HG03097 (cell line): ENCODE results near the gene ZDHHC7.

Experiments used
- ATAC-seq: cut with Tn5 transposase; IDR thresholded peaks from one replicate; pipeline ENCODE4 v1.9.1; 2021; ENCODE audit not compliant: unreplicated experiment, low FRiP score

Gene ZDHHC7

GRCh38 chr16:84970447-84971127 lies 40.7 kb downstream of the ZDHHC7 start:
- no peak for ATAC-seq

- no peak for ATAC-seq
Observed at GRCh38 chr16:84967828-84968227, 43.5 kb downstream of the ZDHHC7 start.

- ATAC-seq, result no peak
Observed at GRCh38 chr16:84965428-84966415, 45.6 kb downstream of the ZDHHC7 start.

GRCh38 chr16:84964386-84965128 lies 46.8 kb downstream of the ZDHHC7 start:
- no peak for ATAC-seq

- no peak for ATAC-seq
Observed at GRCh38 chr16:84963066-84963465, 48.3 kb downstream of the ZDHHC7 start.

- no peak for ATAC-seq
Observed at GRCh38 chr16:84960942-84961341, 50.4 kb downstream of the ZDHHC7 start.

GRCh38 chr16:84959784-84960417 lies 51.4 kb downstream of the ZDHHC7 start:
- no peak for ATAC-seq

- ATAC-seq, result no peak
Observed at GRCh38 chr16:84959045-84959576, 52.2 kb downstream of the ZDHHC7 start.

- ATAC-seq, result no peak
Observed at GRCh38 chr16:84957792-84958191, 53.5 kb downstream of the ZDHHC7 start.

GRCh38 chr16:84957192-84957591 lies 54.1 kb downstream of the ZDHHC7 start:
- ATAC-seq, result no peak

- no peak for ATAC-seq
Observed at GRCh38 chr16:84955427-84955826, 55.9 kb downstream of the ZDHHC7 start.

- ATAC-seq, result no peak
Observed at GRCh38 chr16:84953190-84953746, 58.1 kb downstream of the ZDHHC7 start.

- ATAC-seq, result peak; percentile 68
Observed at GRCh38 chr16:84952335-84953189, 58.8 kb downstream of the ZDHHC7 start.

- no peak for ATAC-seq
Observed at GRCh38 chr16:84950906-84951305, 60.4 kb downstream of the ZDHHC7 start.

GRCh38 chr16:84949772-84950436 lies 61.4 kb downstream of the ZDHHC7 start:
- no peak for ATAC-seq

- no peak for ATAC-seq
Observed at GRCh38 chr16:84948851-84949610, 62.3 kb downstream of the ZDHHC7 start.

GRCh38 chr16:84947996-84948850 lies 63.1 kb downstream of the ZDHHC7 start:
- no peak for ATAC-seq
